ENCODE measurements around the gene HLA-DMB. TPM values are rescaled to one million over a fixed set of nuclear protein-coding genes. Genes with fewer than 3 reads are reported as not detected.

Gene HLA-DMB
- total RNA-seq, 4 donors from 2014 or later = 1.8 to 20.8 (median 13.2) TPM

DNA sequence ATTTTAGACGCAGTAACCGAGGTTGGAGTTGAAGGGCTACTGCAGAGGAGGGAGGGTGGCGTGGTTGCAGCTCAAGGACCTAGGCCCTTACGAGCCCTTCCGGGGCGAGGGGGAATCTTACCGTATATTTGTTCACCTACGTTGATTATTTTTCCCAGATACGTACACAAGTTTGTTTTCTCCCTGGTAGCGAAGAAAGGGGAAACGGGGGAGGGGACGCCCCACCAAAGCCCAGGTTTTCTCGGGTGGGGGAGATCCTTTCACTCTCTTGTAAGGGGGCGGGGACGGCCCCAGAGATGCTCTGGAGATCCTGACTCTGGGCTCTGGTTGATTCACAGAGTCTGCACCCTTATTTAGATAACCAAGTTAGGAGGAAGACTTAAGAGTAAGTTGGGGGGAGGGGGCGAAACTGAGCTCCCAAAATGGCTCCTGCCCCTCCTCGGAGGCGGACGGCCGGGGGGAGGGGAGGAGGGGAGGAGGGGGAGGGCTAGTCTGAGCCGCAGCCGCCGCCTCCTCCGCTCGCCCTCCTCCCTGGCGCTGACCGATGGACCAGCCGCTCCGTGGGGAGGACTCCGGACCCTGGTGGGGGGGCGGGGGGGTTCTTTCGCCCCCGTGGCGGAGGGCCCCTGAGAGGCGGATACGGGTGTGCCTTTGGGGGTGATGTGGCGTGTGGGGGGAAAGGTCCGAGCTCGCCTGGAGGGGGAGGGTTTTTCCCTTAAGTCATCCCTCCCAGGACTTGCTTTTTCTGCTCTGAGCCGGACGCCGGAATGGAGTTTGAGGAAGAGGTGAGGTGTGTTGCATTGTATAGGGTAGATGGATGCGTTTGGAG lies 29.8 kb upstream of the HLA-DMB start:
- H3K9me3 ChIP-seq = no peaks in the 10 kb centered on the region
- in situ Hi-C loops (cut with MboI; ENCODE audit: low pct_ligation_motif_present in 1 of 4, low pct_unique_long_range_greater_than_20kb in 1 of 4, low sequenced_read_pairs in 3 of 4) = loop anchor here in 2 of 4 donors (10.0 to 25.0 kb wide), 2 partner anchors 86 to 442 kb away; partner anchors contain the start of genes CUTA (in 1 of the 2), PHF1 (in 1 of the 2) and SYNGAP1 (in 1 of the 2)
- TF ChIP-seq, protein P1, sequence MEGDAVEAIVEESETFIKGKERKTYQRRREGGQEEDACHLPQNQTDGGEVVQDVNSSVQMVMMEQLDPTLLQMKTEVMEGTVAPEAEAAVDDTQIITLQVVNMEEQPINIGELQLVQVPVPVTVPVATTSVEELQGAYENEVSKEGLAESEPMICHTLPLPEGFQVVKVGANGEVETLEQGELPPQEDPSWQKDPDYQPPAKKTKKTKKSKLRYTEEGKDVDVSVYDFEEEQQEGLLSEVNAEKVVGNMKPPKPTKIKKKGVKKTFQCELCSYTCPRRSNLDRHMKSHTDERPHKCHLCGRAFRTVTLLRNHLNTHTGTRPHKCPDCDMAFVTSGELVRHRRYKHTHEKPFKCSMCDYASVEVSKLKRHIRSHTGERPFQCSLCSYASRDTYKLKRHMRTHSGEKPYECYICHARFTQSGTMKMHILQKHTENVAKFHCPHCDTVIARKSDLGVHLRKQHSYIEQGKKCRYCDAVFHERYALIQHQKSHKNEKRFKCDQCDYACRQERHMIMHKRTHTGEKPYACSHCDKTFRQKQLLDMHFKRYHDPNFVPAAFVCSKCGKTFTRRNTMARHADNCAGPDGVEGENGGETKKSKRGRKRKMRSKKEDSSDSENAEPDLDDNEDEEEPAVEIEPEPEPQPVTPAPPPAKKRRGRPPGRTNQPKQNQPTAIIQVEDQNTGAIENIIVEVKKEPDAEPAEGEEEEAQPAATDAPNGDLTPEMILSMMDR (IDR thresholded peaks at IDR 0.05) = no peak
- TF ChIP-seq POLR2A (IDR thresholded peaks at IDR 0.05) (peak; percentile 9), POLR2AphosphoS5 (IDR thresholded peaks at IDR 0.05) (peak in 2 of 3 donors; percentile 23 to 65)
- intact Hi-C loops (cut with DNase I; ENCODE audit: low total_unique reads) = no loop called here
- H3K4me1 ChIP-seq = peaks cover 15 to 40% (median 32%) of the 10 kb centered on the region in 4 donors
- H3K36me3 ChIP-seq = peaks cover 0 to 12% (median 2%) of the 10 kb centered on the region in 4 donors
- peak overlapping the region; percentile 98 to 100 (median 99) for H3K27ac ChIP-seq
- peak overlapping the region; percentile 63 to 86 (median 77) for H3K4me3 ChIP-seq
- no peaks in the 10 kb centered on the region for H3K27me3 ChIP-seq
- WGBS, 2 donors (ENCODE audit: low coverage in 1 of 2) = 0% methylated on average over 2 to 37 of the region's 43 CpGs
- DNase-seq = peak; percentile 90

DNA sequence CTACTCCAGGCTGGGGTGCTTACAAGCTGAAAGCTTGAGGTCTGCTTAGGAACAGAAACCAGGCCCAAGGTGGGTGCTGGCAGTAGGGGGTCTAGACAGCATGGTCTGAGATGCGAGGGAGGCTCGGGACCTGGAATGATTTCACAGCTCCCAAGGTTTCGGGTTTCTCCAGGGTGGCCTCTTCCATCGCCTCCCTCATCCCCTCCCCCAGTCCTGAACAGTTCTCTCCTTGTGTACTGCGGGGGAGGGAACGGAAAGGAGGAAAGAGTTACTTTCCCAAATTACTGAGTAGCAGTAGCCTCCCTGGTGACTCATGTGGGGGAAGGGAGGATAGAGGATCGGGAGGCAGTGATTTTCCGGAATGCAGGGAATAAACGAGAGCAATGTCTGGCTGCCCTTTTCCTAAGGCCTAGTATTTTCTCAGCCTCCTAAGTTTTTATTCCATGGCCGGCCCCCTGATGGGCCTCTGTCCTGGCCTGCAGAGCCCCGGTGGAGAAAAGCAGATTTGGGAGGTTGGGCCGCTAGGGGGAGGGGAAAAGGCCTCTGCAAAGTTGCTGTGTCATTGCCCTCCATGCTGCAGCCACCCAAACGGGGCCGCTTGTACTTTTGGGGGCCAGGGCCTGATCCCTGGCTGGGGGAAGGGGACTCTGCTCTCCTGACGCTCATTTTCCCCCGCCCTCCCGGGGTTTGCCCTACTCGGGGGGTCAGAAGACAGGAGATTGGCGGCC lies 29.0 kb upstream of the HLA-DMB start:
- no peaks in the 10 kb centered on the region for H3K27me3 ChIP-seq
- intact Hi-C loops (cut with DNase I; ENCODE audit: low total_unique reads) (no loop called here), in situ Hi-C loops (cut with MboI; ENCODE audit: low pct_ligation_motif_present in 1 of 4, low pct_unique_long_range_greater_than_20kb in 1 of 4, low sequenced_read_pairs in 3 of 4) (loop anchor here in 2 of 4 donors (10.0 to 25.0 kb wide), 2 partner anchors 85 to 442 kb away; partner anchors contain the start of genes CUTA (in 1 of the 2), PHF1 (in 1 of the 2) and SYNGAP1 (in 1 of the 2))
- TF ChIP-seq, protein P1 (IDR thresholded peaks at IDR 0.05) = peak; percentile 42 to 90 (median 47)
- TF ChIP-seq POLR2A (IDR thresholded peaks at IDR 0.05) = no peak
- TF ChIP-seq POLR2AphosphoS5 (IDR thresholded peaks at IDR 0.05) = peak; percentile 20 to 67 (median 61)
- peak overlapping the region; percentile 63 to 86 (median 77) for H3K4me3 ChIP-seq
- H3K9me3 ChIP-seq = no peaks in the 10 kb centered on the region
- peak; percentile 77 for DNase-seq
- H3K4me1 ChIP-seq = peaks cover 10 to 38% (median 26%) of the 10 kb centered on the region in 4 donors
- H3K36me3 ChIP-seq = peaks cover 0 to 7% (median 0%) of the 10 kb centered on the region in 4 donors
- peak overlapping the region; percentile 98 to 100 (median 99) for H3K27ac ChIP-seq
- WGBS, 2 donors (ENCODE audit: low coverage in 1 of 2) = 0% methylated on average over 1 to 18 of the region's 19 CpGs

DNA sequence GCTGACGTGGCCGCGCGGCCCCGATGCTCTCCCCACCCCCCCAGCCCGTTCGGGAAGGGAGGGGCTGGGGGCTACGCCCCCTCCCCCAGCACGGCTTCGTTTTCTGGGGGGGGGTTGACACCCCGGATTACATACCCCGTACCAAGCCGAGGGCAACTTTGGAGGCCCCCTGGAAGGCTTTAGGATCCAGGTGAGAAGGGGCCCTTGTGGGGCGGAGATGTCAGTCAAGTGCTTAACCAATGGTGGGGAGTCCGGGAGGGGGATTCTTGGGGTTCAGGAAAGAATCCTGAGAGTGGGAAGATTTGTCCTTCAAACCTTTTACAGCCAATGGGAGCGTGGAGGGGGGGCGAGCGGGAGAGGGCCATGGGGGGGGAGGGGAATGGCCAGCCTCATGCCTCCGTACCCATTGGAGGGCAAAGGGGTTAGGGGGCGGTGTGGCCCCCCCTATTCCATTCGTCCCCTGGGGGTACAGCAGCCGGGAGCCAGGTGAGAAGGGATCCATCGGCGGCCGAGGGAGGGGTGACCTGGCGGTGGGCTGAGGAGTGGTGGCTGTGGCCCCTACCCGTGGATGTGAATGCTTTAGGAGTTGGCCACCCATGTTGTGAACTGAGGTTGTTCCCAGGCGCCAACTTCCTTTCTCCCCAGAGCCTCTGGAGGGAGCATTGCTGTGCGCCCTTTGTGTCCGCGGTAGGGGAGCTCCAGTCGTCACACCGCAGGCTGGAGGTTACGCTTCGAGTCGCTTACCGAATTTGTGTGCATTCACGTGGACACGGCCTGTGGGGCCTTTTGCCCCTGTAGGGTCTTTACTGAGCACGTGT lies 28.2 kb upstream of the HLA-DMB start:
- 0 to 2% methylated on average over 7 to 31 of the region's 40 CpGs for WGBS, 2 donors (ENCODE audit: low coverage in 1 of 2)
- no peaks in the 10 kb centered on the region for H3K9me3 ChIP-seq
- TF ChIP-seq, protein P1 (IDR thresholded peaks at IDR 0.05) = no peak
- no peak for TF ChIP-seq POLR2AphosphoS5 (IDR thresholded peaks at IDR 0.05)
- TF ChIP-seq POLR2A (IDR thresholded peaks at IDR 0.05) = peak; percentile 70
- in situ Hi-C loops (cut with MboI; ENCODE audit: low pct_ligation_motif_present in 1 of 4, low pct_unique_long_range_greater_than_20kb in 1 of 4, low sequenced_read_pairs in 3 of 4) (loop anchor here in 1 of 4 donors (25.0 kb wide), 1 partner anchor 443 kb away; the partner anchor contains the start of genes CUTA, PHF1 and SYNGAP1), intact Hi-C loops (cut with DNase I; ENCODE audit: low total_unique reads) (no loop called here)
- H3K4me3 ChIP-seq = peak overlapping the region; percentile 63 to 86 (median 77)
- H3K27ac ChIP-seq = peak overlapping the region; percentile 98 to 100 (median 99)
- H3K4me1 ChIP-seq = peaks cover 6 to 30% (median 23%) of the 10 kb centered on the region in 4 donors
- no peaks in the 10 kb centered on the region for H3K36me3 ChIP-seq
- peak; percentile 65 for DNase-seq
- no peaks in the 10 kb centered on the region for H3K27me3 ChIP-seq

Measured in transverse colon (tissue), 4 donors.